H1 (cell line): ENCODE results near the gene LDLRAD4. TPM values are rescaled to one million over a fixed set of nuclear protein-coding genes. Genes with fewer than 3 reads are reported as not detected.

Experiments used
- CTCF ChIA-PET: fragments of 300-600 bp; sonication (Branson Sonifier 250); formaldehyde crosslinking; loops from one replicate; lab custom pipeline; 2021; ENCODE audit not compliant: partially characterized antibody; lab: Charles Lee
- POLR2A ChIA-PET: fragments of 300-600 bp; sonication (Branson Sonifier 250); formaldehyde crosslinking; loops from one replicate; lab custom pipeline; 2021; ENCODE audit warnings: inconsistent platforms; ENCODE audit not compliant: partially characterized antibody; lab: Charles Lee
- DNase-seq, 2 experiments: peaks; one replicate each; pipeline versions ENCODE4 v3.0.0 to v3.0.0-alpha.2; 2010 to 2022; ENCODE audit warnings: low spot score in 2 of 2, low read depth in 1 of 2, mixed read lengths in 1 of 2
- FAIRE-seq: peaks from 2 replicates; lab custom pipeline; 2011; peaks lifted over from hg19 to GRCh38; lab: Jason Lieb, UNC
- H2AFZ ChIP-seq: 2 replicates; pipeline ENCODE4 v1.8.1; 2012; ENCODE audit warnings: low read length, inconsistent platforms
- H2AK5ac ChIP-seq: 2 replicates; pipeline ENCODE4 v1.6.1; 2013; ENCODE audit warnings: low read depth, low read length
- H2BK120ac ChIP-seq: replicated peaks from 2 replicates; pipeline ENCODE3; 2013; ENCODE audit warnings: low read depth, low read length, inconsistent platforms
- H2BK12ac ChIP-seq: 2 replicates; pipeline ENCODE4 v1.6.1; 2013; ENCODE audit warnings: low read depth, low read length
- H2BK15ac ChIP-seq: 2 replicates; pipeline ENCODE4 v1.6.1; 2013; ENCODE audit warnings: low read length
- H2BK20ac ChIP-seq: 2 replicates; pipeline ENCODE4 v1.6.1; 2013; ENCODE audit warnings: low read length
- H2BK5ac ChIP-seq: 2 replicates; pipeline ENCODE4 v1.6.1; 2013; ENCODE audit warnings: low read depth, low read length
- H3K14ac ChIP-seq: 2 replicates; pipeline ENCODE4 v1.6.1; 2013; ENCODE audit warnings: inconsistent platforms; ENCODE audit not compliant: insufficient read length
- H3K18ac ChIP-seq: 2 replicates; pipeline ENCODE4 v1.6.1; 2013; ENCODE audit warnings: low read length; ENCODE audit errors: extremely low read depth
- H3K23ac ChIP-seq: 2 replicates; pipeline ENCODE4 v1.6.1; 2013; ENCODE audit warnings: inconsistent platforms; ENCODE audit not compliant: insufficient read length
- H3K23me2 ChIP-seq: 2 replicates; pipeline ENCODE4 v1.6.1; 2013; ENCODE audit warnings: low read depth, low read length
- H3K27ac ChIP-seq: 2 replicates; pipeline ENCODE4 v1.6.1; 2011; ENCODE audit warnings: low read depth, low read length, inconsistent platforms
- H3K27me3 ChIP-seq, 4 experiments: replicated peaks in 1 of 4; 1 replicate in 1 of 4; 2 replicates in 3 of 4; pipeline versions ENCODE4 v1.6.1 to v1.8.1; 2011 to 2013; ENCODE audit warnings: low read length in 3 of 4, mild to moderate bottlenecking in 3 of 4, inconsistent platforms in 2 of 4, mixed read lengths in 2 of 4, moderate library complexity in 1 of 4; ENCODE audit not compliant: control insufficient read depth in 3 of 4, insufficient read depth in 3 of 4; ENCODE audit errors: extremely low read depth in 1 of 4
- H3K36me3 ChIP-seq, 4 experiments: 2 replicates each; pipeline versions ENCODE4 v1.6.1 to v1.8.1; 2011 to 2013; ENCODE audit warnings: mild to moderate bottlenecking in 4 of 4, low read length in 3 of 4, moderate library complexity in 2 of 4, control low read depth in 1 of 4, inconsistent platforms in 1 of 4; ENCODE audit not compliant: insufficient read depth in 4 of 4, control insufficient read depth in 2 of 4
- H3K4ac ChIP-seq: replicated peaks from 2 replicates; pipeline ENCODE3; 2013; ENCODE audit warnings: low read length, low read depth, mixed read lengths, inconsistent platforms; ENCODE audit not compliant: insufficient read length
- H3K4me1 ChIP-seq, 4 experiments: replicated peaks in 1 of 4; 1 replicate in 1 of 4; 2 replicates in 3 of 4; pipeline versions ENCODE4 v1.6.1 to v1.8.1; 2011 to 2013; ENCODE audit warnings: low read length in 3 of 4, inconsistent platforms in 2 of 4, mixed read lengths in 1 of 4; ENCODE audit not compliant: insufficient read depth in 4 of 4, control insufficient read depth in 3 of 4
- H3K4me2 ChIP-seq, 2 experiments: 2 replicates each; pipeline versions ENCODE4 v1.6.1 to v1.8.1; 2011 to 2013; ENCODE audit warnings: low read depth in 2 of 2, low read length in 2 of 2, control low read depth in 1 of 2, inconsistent platforms in 1 of 2, mild to moderate bottlenecking in 1 of 2; ENCODE audit not compliant: insufficient read depth in 1 of 2
- H3K4me3 ChIP-seq, 4 experiments: fragments of 200-600, 300-600 bp in 1 of 4; sonication (generic), shearing (Covaris generic), sonication (Bioruptor Twin) in 1 of 4; 2 replicates each; pipeline versions ENCODE4 v1.5.1 to v1.8.1; 2011 to 2016; ENCODE audit warnings: low read length in 4 of 4, low read depth in 3 of 4, control low read depth in 2 of 4, inconsistent platforms in 2 of 4, mild to moderate bottlenecking in 2 of 4, mixed read lengths in 1 of 4, moderate library complexity in 1 of 4; ENCODE audit not compliant: insufficient read depth in 2 of 4; ENCODE audit errors: extremely low read depth in 1 of 4
- H3K56ac ChIP-seq: replicated peaks from 2 replicates; pipeline ENCODE3; 2013; ENCODE audit warnings: low read depth, mild to moderate bottlenecking, mixed read lengths, low read length, inconsistent platforms; ENCODE audit not compliant: insufficient read length
- H3K79me1 ChIP-seq: 2 replicates; pipeline ENCODE4 v1.6.1; 2013; ENCODE audit warnings: low read depth, low read length, control low read depth
- H3K79me2 ChIP-seq, 2 experiments: 2 replicates each; pipeline versions ENCODE4 v1.6.1 to v1.8.1; 2012 to 2013; ENCODE audit warnings: low read length in 2 of 2, mild to moderate bottlenecking in 2 of 2, inconsistent platforms in 1 of 2; ENCODE audit not compliant: insufficient read depth in 2 of 2, control insufficient read depth in 1 of 2
- H3K9ac ChIP-seq, 4 experiments: replicated peaks in 1 of 4; 1 replicate in 1 of 4; 2 replicates in 3 of 4; pipeline versions ENCODE4 v1.6.1 to v1.8.1; 2011 to 2013; ENCODE audit warnings: low read depth in 3 of 4, low read length in 3 of 4, control low read depth in 2 of 4, mild to moderate bottlenecking in 2 of 4, moderate library complexity in 2 of 4, inconsistent platforms in 1 of 4; ENCODE audit errors: extremely low read depth in 1 of 4
- H3K9me3 ChIP-seq, 2 experiments: 2 replicates each; pipeline versions ENCODE4 v1.6.1 to v1.8.1; 2012 to 2013; ENCODE audit warnings: mild to moderate bottlenecking in 2 of 2, moderate library complexity in 2 of 2, control low read depth in 1 of 2, inconsistent platforms in 1 of 2, low read depth in 1 of 2, low read length in 1 of 2, mixed read lengths in 1 of 2; ENCODE audit not compliant: insufficient read depth in 2 of 2
- H4K20me1 ChIP-seq, 2 experiments: replicated peaks in 1 of 2; 2 replicates each; pipeline versions ENCODE3 to v1.8.1; 2011 to 2013; ENCODE audit warnings: inconsistent platforms in 2 of 2, low read length in 2 of 2, mild to moderate bottlenecking in 1 of 2; ENCODE audit not compliant: insufficient read depth in 2 of 2, control insufficient read depth in 1 of 2
- H4K5ac ChIP-seq: 2 replicates; pipeline ENCODE4 v1.6.1; 2013; ENCODE audit warnings: low read length, low read depth, mixed read lengths, inconsistent platforms; ENCODE audit not compliant: insufficient read length
- H4K8ac ChIP-seq: 2 replicates; pipeline ENCODE4 v1.8.0; 2013; ENCODE audit warnings: mild to moderate bottlenecking, moderate library complexity, low read length, inconsistent platforms; ENCODE audit not compliant: insufficient read depth; ENCODE audit errors: extremely low read depth
- H4K91ac ChIP-seq: replicated peaks from 2 replicates; pipeline ENCODE3; 2013; ENCODE audit warnings: low read length, mixed read lengths, inconsistent platforms; ENCODE audit not compliant: insufficient read length
- CTBP2 ChIP-seq: IDR thresholded peaks from 2 replicates; pipeline ENCODE4 v1.7.0; 2011; ENCODE audit warnings: borderline replicate concordance, mild to moderate bottlenecking, moderate library complexity, mixed read lengths, low read length; ENCODE audit not compliant: insufficient read depth, insufficient read length
- JUN ChIP-seq: IDR thresholded peaks from 2 replicates; pipeline ENCODE4 v1.6.1; 2011; ENCODE audit warnings: low read depth, mild to moderate bottlenecking, improper control_type of control experiment, low read length
- RFX5 ChIP-seq: IDR thresholded peaks from 2 replicates; pipeline ENCODE4 v1.6.1; 2011; ENCODE audit warnings: low read depth, low read length, improper control_type of control experiment, borderline replicate concordance
- SP1 ChIP-seq: IDR thresholded peaks from 2 replicates; pipeline ENCODE4 v1.6.1; 2011; ENCODE audit warnings: low read depth, low read length
- TCF12 ChIP-seq: IDR thresholded peaks from 2 replicates; pipeline ENCODE4 v1.6.1; 2011; ENCODE audit warnings: low read depth, mild to moderate bottlenecking, low read length
- ZNF274 ChIP-seq: IDR thresholded peaks from 2 replicates; pipeline ENCODE4 v1.7.0; 2012; ENCODE audit warnings: low read length, borderline replicate concordance; ENCODE audit errors: extremely low read depth
- WGBS, 2 experiments: shearing (Covaris generic) in 1 of 2; methylation state at CpG; one replicate each; pipeline versions ENCODE4 v1.1.6 to v1.1.7; 2013 to 2015; ENCODE audit warnings: low lambda C conversion rate in 2 of 2, mixed read lengths in 2 of 2, inconsistent platforms in 1 of 2, low coverage in 1 of 2, missing lambda C conversion rate in 1 of 2; ENCODE audit not compliant: insufficient replicate concordance in 2 of 2, insufficient coverage in 1 of 2, insufficient read length in 1 of 2; ENCODE audit errors: extremely low coverage in 1 of 2, missing lambda C conversion rate in 1 of 2; 5-methylcytosine and 5-hydroxymethylcytosine counted together
- polyA plus RNA-seq, 7 experiments: library from polyadenylated mRNA; depleted of rRNA in 3 of 7; stranded (reverse) in 5 of 7; unstranded in 2 of 7; fragments of >200 nt in 5 of 7; fragments of 200-250 nt in 2 of 7; gene quantifications; 1 replicate in 5 of 7; 2 replicates in 1 of 7; 4 replicates in 1 of 7; pipeline versions ENCODE4 v1.2.1 to v1.2.3, GENCODE V29; 2011 to 2013; ENCODE audit warnings: missing spikeins in 2 of 7, mixed read lengths in 2 of 7
- total RNA-seq: library from RNA; stranded (reverse); fragmentation: NEBNext Ultra II Directional; extraction: Animal tissue kit (Norgen Biotek cat#: 25700); gene quantifications from 2 replicates; pipeline ENCODE4 v1.2.1, GENCODE V29; 2021

LDLRAD4 gene
- total and polyA plus RNA-seq, 2 of the 8 experiments (the other 6 are each of a cell fraction or from before 2014, with no cell fraction given): 0.77 to 1.4 TPM

GRCh38 chr18:13370995-13371625 lies 152.6 kb downstream of the LDLRAD4 start:
- DNase-seq: no peak
- POLR2A ChIA-PET: no interaction called here
- Histone ChIP-seq H2BK5ac (no peak overlapping the region), H2BK120ac (no peak overlapping the region), H3K36me3 (no peaks in the 10 kb centered on the region), H3K4me3 (no peak overlapping the region), H3K23me2 (no peaks in the 10 kb centered on the region), H3K9me3 (no peaks in the 10 kb centered on the region), H3K18ac (no peak overlapping the region), H2AFZ (no peak overlapping the region), H3K4me2 (no peak overlapping the region), H3K14ac (no peak overlapping the region), H4K5ac (no peak overlapping the region), H4K20me1 (no peaks in the 10 kb centered on the region), H2BK20ac (no peak overlapping the region), H2AK5ac (no peak overlapping the region), H3K4ac (no peak overlapping the region), H3K27ac (no peak overlapping the region), H3K27me3 (no peaks in the 10 kb centered on the region), H3K56ac (no peak overlapping the region), H3K79me1 (no peaks in the 10 kb centered on the region), H3K9ac (no peak overlapping the region), H4K8ac (no peak overlapping the region), H3K79me2 (no peaks in the 10 kb centered on the region), H3K4me1 (no peaks in the 10 kb centered on the region; a peak in 1 of 7 replicates), H3K23ac (no peak overlapping the region), H2BK12ac (no peak overlapping the region), H4K91ac (no peak overlapping the region), H2BK15ac (no peak overlapping the region)
- CTCF ChIA-PET: interaction anchor here (1.1 kb wide), 1 partner anchor 143 kb away, joined by 3 read pairs; no protein-coding TSS in a partner anchor
- FAIRE-seq: no peak
- TF ChIP-seq SP1: no peak
- no peak for TF ChIP-seq RFX5
- no peak for TF ChIP-seq CTBP2
- no peak for TF ChIP-seq ZNF274
- no peak for TF ChIP-seq JUN
- TF ChIP-seq TCF12: no peak
- WGBS, 2 experiments: 89% methylated on average over 16 of the region's 16 CpGs; no CpG with 5 or more reads in 1 of the 2 experiments
